AG04450 (cell line): Measurements from ENCODE around the gene TOMM22. TPM values are rescaled to one million over a fixed set of nuclear protein-coding genes. Genes with fewer than 3 reads are reported as not detected.

Source experiments
- CTCF ChIA-PET: fragments of 300-600, 350-600 bp; formaldehyde crosslinking; extraction: SDS; loops from one replicate; lab custom pipeline; 2022; ENCODE audit warnings: antibody characterized with exemption, inconsistent platforms; lab: Charles Lee
- POLR2A ChIA-PET: fragments of 350-600 bp; formaldehyde crosslinking; extraction: SDS; loops from one replicate; lab custom pipeline; 2021; ENCODE audit warnings: antibody characterized with exemption, inconsistent platforms; lab: Yijun Ruan, JAX
- DNase-seq: peaks from one replicate; pipeline ENCODE4 v3.0.0-alpha.2; 2011; ENCODE audit warnings: low read depth, low spot score
- H3K27ac ChIP-seq: one replicate; pipeline ENCODE4 v1.5.1; 2012; ENCODE audit warnings: low read depth, low read length, control low read depth
- H3K27me3 ChIP-seq: one replicate; pipeline ENCODE4 v1.6.0; 2012; ENCODE audit warnings: low read length; ENCODE audit not compliant: control insufficient read depth, insufficient read depth
- H3K4me3 ChIP-seq: 2 replicates; pipeline ENCODE4 v1.5.1; 2011; ENCODE audit warnings: mild to moderate bottlenecking, low read depth, low read length, control low read depth
- H3K9me3 ChIP-seq: 2 replicates; pipeline ENCODE4 v1.5.1; 2012; ENCODE audit warnings: low read length; ENCODE audit not compliant: control insufficient read depth, insufficient read depth
- polyA plus RNA-seq: library from polyadenylated mRNA; depleted of rRNA; stranded (reverse); fragments of >200 nt; gene quantifications from 2 replicates; pipeline ENCODE4 v1.2.3, GENCODE V29; 2011
- TF ChIP-seq, protein P1 (sequence below): IDR thresholded peaks from 2 replicates; pipeline ENCODE4 v1.5.1; 2011; ENCODE audit warnings: low read depth, low read length, control low read depth, inconsistent platforms

The TOMM22 gene
- polyA plus RNA-seq, 1 experiment, result 68.9 TPM

- H3K27me3 ChIP-seq, result no peaks in the 10 kb centered on the region
- TF ChIP-seq, protein P1, sequence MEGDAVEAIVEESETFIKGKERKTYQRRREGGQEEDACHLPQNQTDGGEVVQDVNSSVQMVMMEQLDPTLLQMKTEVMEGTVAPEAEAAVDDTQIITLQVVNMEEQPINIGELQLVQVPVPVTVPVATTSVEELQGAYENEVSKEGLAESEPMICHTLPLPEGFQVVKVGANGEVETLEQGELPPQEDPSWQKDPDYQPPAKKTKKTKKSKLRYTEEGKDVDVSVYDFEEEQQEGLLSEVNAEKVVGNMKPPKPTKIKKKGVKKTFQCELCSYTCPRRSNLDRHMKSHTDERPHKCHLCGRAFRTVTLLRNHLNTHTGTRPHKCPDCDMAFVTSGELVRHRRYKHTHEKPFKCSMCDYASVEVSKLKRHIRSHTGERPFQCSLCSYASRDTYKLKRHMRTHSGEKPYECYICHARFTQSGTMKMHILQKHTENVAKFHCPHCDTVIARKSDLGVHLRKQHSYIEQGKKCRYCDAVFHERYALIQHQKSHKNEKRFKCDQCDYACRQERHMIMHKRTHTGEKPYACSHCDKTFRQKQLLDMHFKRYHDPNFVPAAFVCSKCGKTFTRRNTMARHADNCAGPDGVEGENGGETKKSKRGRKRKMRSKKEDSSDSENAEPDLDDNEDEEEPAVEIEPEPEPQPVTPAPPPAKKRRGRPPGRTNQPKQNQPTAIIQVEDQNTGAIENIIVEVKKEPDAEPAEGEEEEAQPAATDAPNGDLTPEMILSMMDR, result 0 out of 2 replicates have a peak, but pooled peaks have one; percentile 24
- peak overlapping the region; percentile 31 for H3K27ac ChIP-seq
- CTCF ChIA-PET, result interaction anchor here (1.0 to 3.9 kb wide), 2 partner anchors 18 to 25 kb away, joined by 4 to 22 read pairs; partner anchors contain the start of gene TOMM22
- no peak for DNase-seq
- POLR2A ChIA-PET, result interaction anchor here (0.5 to 1.1 kb wide), 5 partner anchors 14 to 301 kb away, joined by 3 to 7 read pairs (median 3); partner anchors contain the start of gene TOMM22
- no peaks in the 10 kb centered on the region for H3K9me3 ChIP-seq
- peak overlapping the region; percentile 85 for H3K4me3 ChIP-seq
Observed at GRCh38 chr22:38699784-38700183, 18.0 kb downstream of the TOMM22 start.

- POLR2A ChIA-PET, result interaction anchor here (0.7 to 1.1 kb wide), 3 partner anchors 19 to 302 kb away, joined by 3 to 7 read pairs (median 4); partner anchors contain the start of gene TOMM22
- no peaks in the 10 kb centered on the region for H3K9me3 ChIP-seq
- no peaks in the 10 kb centered on the region for H3K27me3 ChIP-seq
- H3K27ac ChIP-seq, result peak overlapping the region; percentile 78
- no peak for DNase-seq
- TF ChIP-seq, protein P1, result no peak
- peak overlapping the region; percentile 85 for H3K4me3 ChIP-seq
- CTCF ChIA-PET, result interaction anchor here (3.9 kb wide), 1 partner anchor 19 kb away, joined by 22 read pairs; the partner anchor contains the start of gene TOMM22
Observed at GRCh38 chr22:38700270-38700788, 18.6 kb downstream of the TOMM22 start.

DNA sequence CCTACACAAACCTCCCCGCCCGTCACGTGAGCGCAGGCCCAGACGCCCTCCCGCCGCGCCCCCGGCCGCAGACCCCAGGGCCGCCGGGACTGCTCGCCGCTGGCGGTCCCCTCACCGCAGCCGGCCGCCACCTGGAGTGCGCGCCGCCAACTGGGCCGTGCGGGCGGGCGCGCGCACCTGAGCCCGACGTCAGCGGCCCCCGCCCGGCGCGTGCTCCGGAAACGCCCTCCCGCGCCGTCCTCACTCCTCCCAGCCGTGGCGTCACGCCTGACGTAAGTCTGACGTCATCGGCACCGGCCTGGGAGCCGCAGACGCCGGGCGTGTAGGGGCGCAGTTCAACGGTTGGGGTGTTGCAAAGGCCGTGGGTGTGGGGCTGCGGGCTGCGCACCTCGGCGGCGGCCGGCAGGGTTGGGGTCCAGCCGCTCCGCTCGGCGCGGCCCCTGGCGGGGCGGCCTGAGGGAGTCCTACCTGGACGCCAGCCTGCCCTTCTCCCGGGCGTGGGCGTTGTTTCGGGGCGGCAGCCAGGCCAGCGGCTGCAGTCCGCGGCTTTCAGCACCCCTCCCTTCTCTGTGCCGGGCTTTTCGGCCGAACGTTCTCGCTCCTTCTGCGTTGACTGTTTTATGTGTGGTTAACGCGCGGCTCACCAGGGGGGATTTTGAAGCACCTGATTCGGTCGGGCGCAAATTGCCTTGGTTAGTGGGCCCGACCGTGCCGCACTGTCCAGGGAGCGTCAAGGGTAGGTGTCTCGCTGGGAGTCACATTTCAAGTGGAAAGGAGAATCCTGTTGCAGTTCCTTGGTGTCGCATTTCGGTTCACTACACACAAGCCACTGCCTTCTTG, 19.3 kb downstream of the TOMM22 start, which contains the start of gene JOSD1:
JOSD1 (minus strand) TSS at position 155 of the 840 bp plus-strand sequence. CDS start 956 bp downstream, outside the sequence.
- Histone ChIP-seq H3K27ac (peak within 1 kb of the TSS; percentile 84), H3K9me3 (no peaks in the 10 kb centered on the region), H3K4me3 (peak within 1 kb of the TSS; percentile 85), H3K27me3 (no peaks in the 10 kb centered on the region)
- POLR2A ChIA-PET, result no interaction called here
- TF ChIP-seq, protein P1, result no peak
- DNase-seq, result peak; percentile 82
- CTCF ChIA-PET, result no interaction called here

- ChIA-PET POLR2A (interaction anchor here (0.7 to 1.7 kb wide), 2 partner anchors 23 to 28 kb away, joined by 5 to 8 read pairs; partner anchors contain the start of gene TOMM22), CTCF (interaction anchor here (1.0 kb wide), 1 partner anchor 21 kb away, joined by 6 read pairs; no protein-coding TSS in a partner anchor)
- no peak overlapping the region for H3K27ac ChIP-seq
- H3K4me3 ChIP-seq, result peak overlapping the region; percentile 43
- H3K27me3 ChIP-seq, result no peaks in the 10 kb centered on the region
- H3K9me3 ChIP-seq, result peaks cover 3% of the 10 kb centered on the region; the same call in 1 of the 2 replicates
- TF ChIP-seq, protein P1, result no peak
- DNase-seq, result no peak
Observed at GRCh38 chr22:38704654-38705234, 23.0 kb downstream of the TOMM22 start.
